ENCODE measurements around the gene C1QL4.

DNA sequence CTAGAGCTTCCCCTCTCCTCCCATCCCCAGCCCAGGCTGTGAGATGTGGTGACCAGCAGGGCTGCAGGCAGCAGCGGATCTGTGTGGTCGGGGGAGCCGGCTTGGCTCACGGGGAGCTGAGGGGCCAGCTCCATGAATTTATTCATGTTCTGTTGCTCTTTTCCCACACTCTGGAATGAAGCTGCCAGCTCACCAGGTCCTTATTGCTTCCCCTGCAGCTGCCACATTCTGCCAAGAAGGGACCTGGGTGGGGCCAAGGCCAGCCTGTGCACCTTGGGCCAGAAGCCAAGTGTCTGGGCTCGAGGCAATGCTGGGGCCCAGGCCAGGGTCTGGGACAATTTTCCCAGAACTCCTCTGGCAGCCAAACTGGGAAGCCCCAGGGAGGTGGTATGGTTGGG is 2.5 kb upstream of the C1QL4 start:
- TF ChIP-seq, protein P1, sequence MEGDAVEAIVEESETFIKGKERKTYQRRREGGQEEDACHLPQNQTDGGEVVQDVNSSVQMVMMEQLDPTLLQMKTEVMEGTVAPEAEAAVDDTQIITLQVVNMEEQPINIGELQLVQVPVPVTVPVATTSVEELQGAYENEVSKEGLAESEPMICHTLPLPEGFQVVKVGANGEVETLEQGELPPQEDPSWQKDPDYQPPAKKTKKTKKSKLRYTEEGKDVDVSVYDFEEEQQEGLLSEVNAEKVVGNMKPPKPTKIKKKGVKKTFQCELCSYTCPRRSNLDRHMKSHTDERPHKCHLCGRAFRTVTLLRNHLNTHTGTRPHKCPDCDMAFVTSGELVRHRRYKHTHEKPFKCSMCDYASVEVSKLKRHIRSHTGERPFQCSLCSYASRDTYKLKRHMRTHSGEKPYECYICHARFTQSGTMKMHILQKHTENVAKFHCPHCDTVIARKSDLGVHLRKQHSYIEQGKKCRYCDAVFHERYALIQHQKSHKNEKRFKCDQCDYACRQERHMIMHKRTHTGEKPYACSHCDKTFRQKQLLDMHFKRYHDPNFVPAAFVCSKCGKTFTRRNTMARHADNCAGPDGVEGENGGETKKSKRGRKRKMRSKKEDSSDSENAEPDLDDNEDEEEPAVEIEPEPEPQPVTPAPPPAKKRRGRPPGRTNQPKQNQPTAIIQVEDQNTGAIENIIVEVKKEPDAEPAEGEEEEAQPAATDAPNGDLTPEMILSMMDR (IDR thresholded peaks at IDR 0.05) = no peak
- no peak for TF ChIP-seq POLR2A (IDR thresholded peaks at IDR 0.05)

Data from uterus (tissue), 2 donors.